HG03432 (cell line): ENCODE data around the gene TPX2.

Source experiments
- ATAC-seq: cut with Tn5 transposase; IDR thresholded peaks from one replicate; pipeline ENCODE4 v1.9.1; 2021; ENCODE audit warnings: mild to moderate bottlenecking, moderate library complexity; ENCODE audit not compliant: unreplicated experiment

The TPX2 gene

GRCh38 chr20:31830406-31830981 lies 91.4 kb downstream of the TPX2 start:
- no peak for ATAC-seq

GRCh38 chr20:31831211-31831610 lies 92.1 kb downstream of the TPX2 start:
- ATAC-seq, result no peak

GRCh38 chr20:31831771-31832306 lies 92.7 kb downstream of the TPX2 start:
- ATAC-seq, result no peak

GRCh38 chr20:31833130-31833930 lies 94.2 kb downstream of the TPX2 start:
- no peak for ATAC-seq

GRCh38 chr20:31833931-31834521 lies 94.9 kb downstream of the TPX2 start:
- ATAC-seq, result no peak

- ATAC-seq, result peak; percentile 12
Observed at GRCh38 chr20:31835554-31835953, 96.5 kb downstream of the TPX2 start.

GRCh38 chr20:31835977-31836852 lies 97.1 kb downstream of the TPX2 start:
- ATAC-seq, result peak; percentile 87

- ATAC-seq, result no peak
Observed at GRCh38 chr20:31836853-31837608, 97.9 kb downstream of the TPX2 start.

GRCh38 chr20:31837896-31838397 lies 98.9 kb downstream of the TPX2 start:
- no peak for ATAC-seq

- no peak for ATAC-seq
Observed at GRCh38 chr20:31838646-31839292, 99.7 kb downstream of the TPX2 start.

GRCh38 chr20:31839782-31840487 lies 100.8 kb downstream of the TPX2 start:
- ATAC-seq, result no peak

- no peak for ATAC-seq
Observed at GRCh38 chr20:31840906-31841816, 102.1 kb downstream of the TPX2 start.

- no peak for ATAC-seq
Observed at GRCh38 chr20:31841928-31842327, 102.8 kb downstream of the TPX2 start.

- ATAC-seq, result no peak
Observed at GRCh38 chr20:31842471-31843157, 103.5 kb downstream of the TPX2 start.

- no peak for ATAC-seq
Observed at GRCh38 chr20:31843288-31843687, 104.2 kb downstream of the TPX2 start.

GRCh38 chr20:31843881-31844280 lies 104.8 kb downstream of the TPX2 start:
- no peak for ATAC-seq

- ATAC-seq, result no peak
Observed at GRCh38 chr20:31844737-31845299, 105.7 kb downstream of the TPX2 start.
